ENCODE measurements around the gene PIGO.

The PIGO gene

DNA sequence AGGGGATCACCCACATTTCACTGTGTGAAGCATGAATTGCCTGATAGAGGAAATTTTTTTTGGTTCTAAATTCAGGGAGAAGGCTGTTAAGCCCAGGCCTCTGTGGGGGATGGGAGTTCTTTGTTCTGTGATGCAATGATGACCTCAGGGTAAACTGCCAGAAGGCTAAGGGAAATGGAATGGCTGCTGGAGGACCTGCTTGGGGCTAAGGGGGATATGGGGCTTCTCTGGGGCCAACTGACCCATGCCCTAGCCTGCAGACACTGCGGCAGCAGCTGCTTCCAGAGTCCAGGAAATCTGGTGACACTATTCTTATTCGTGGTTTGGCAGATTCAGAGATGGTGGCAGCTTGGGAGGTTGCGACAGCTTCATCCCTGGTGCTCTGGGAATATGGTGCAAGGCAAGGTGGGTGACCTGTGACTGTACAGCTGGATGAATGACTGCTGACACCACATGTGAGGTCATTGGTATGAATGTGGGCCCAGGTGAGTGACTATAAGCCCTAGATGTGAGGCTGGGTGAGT is 54.2 kb downstream of the PIGO start:
- DNase-seq (ENCODE audit: low read depth) = no peak
- in situ Hi-C loops (cut with HindIII; ENCODE audit: low sequenced_read_pairs) = loop anchor here (5.0 kb wide), 1 partner anchor 40 kb away; no protein-coding TSS in a partner anchor
- TF ChIP-seq, protein P1, sequence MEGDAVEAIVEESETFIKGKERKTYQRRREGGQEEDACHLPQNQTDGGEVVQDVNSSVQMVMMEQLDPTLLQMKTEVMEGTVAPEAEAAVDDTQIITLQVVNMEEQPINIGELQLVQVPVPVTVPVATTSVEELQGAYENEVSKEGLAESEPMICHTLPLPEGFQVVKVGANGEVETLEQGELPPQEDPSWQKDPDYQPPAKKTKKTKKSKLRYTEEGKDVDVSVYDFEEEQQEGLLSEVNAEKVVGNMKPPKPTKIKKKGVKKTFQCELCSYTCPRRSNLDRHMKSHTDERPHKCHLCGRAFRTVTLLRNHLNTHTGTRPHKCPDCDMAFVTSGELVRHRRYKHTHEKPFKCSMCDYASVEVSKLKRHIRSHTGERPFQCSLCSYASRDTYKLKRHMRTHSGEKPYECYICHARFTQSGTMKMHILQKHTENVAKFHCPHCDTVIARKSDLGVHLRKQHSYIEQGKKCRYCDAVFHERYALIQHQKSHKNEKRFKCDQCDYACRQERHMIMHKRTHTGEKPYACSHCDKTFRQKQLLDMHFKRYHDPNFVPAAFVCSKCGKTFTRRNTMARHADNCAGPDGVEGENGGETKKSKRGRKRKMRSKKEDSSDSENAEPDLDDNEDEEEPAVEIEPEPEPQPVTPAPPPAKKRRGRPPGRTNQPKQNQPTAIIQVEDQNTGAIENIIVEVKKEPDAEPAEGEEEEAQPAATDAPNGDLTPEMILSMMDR (IDR thresholded peaks at IDR 0.05; ENCODE audit: low read depth, low read length, missing control alignments) = no peak
- H3K4me3 ChIP-seq (ENCODE audit: low read depth, low read length) = no peak overlapping the region

Measured in astrocyte of the cerebellum (primary cell).